Upper lobe of right lung (tissue), 1 donor: ENCODE data around the gene MAN2B2. TPM values are rescaled to one million over a fixed set of nuclear protein-coding genes. Genes with fewer than 3 reads are reported as not detected.

Source experiments
- ATAC-seq: fragments of 200-7000 bp; cut with Tn5 transposase; one replicate; pipeline ENCODE4 v1.9.1; 2020; ENCODE audit warnings: mild to moderate bottlenecking, moderate library complexity
- DNase-seq: peaks from one replicate; pipeline ENCODE4 v3.0.0-alpha.2; 2020
- H3K27ac ChIP-seq: fragments of 200-600 bp; one replicate; pipeline ENCODE4 v1.8.0; 2022
- H3K27me3 ChIP-seq: fragments of 200-600 bp; one replicate; pipeline ENCODE4 v1.8.0; 2022; ENCODE audit warnings: mild to moderate bottlenecking
- H3K36me3 ChIP-seq: fragments of 200-600 bp; one replicate; pipeline ENCODE4 v1.8.0; 2022
- H3K4me1 ChIP-seq: fragments of 200-600 bp; one replicate; pipeline ENCODE4 v1.8.0; 2022
- H3K4me3 ChIP-seq: fragments of 200-600 bp; one replicate; pipeline ENCODE4 v1.8.0; 2022; ENCODE audit warnings: mild to moderate bottlenecking
- H3K9me3 ChIP-seq: fragments of 200-600 bp; one replicate; pipeline ENCODE4 v1.8.0; 2022
- intact Hi-C: fragments of 100-400 bp; cut with DNase I; formaldehyde crosslinking; loops from one replicate; pipeline ENCODE4 v1.11.0; 2022
- total RNA-seq: library from RNA; stranded (reverse); fragmentation: NEBNext Ultra II Directional; extraction: Animal tissue kit (Norgen Biotek cat#: 25700); gene quantifications from one replicate; pipeline ENCODE4 v1.2.1, GENCODE V29; 2021
- TF ChIP-seq, protein P1 (sequence below): fragments of 200-600 bp; IDR thresholded peaks from one replicate; pipeline ENCODE4 v1.8.0; 2022; ENCODE audit warnings: antibody characterized with exemption
- donor health status: DM: no; HTN: yes; CAD: no; lungs with severe emphysema.

MAN2B2 gene
- total RNA-seq, 1 donor from 2014 or later, result 39.6 TPM

- intact Hi-C loops, result no loop called here
- no peak overlapping the region for H3K27ac ChIP-seq
- no peak for ATAC-seq
These were observed 24.9 kb upstream of the MAN2B2 start for GRCh38 chr4:6549890-6550620.

GRCh38 chr4:6550821-6551220 lies 24.2 kb upstream of the MAN2B2 start:
- Histone ChIP-seq H3K36me3 (no peaks in the 10 kb centered on the region), H3K27me3 (peaks cover 2% of the 10 kb centered on the region), H3K4me1 (no peaks in the 10 kb centered on the region), H3K4me3 (no peak overlapping the region), H3K9me3 (no peaks in the 10 kb centered on the region), H3K27ac (no peak overlapping the region)
- DNase-seq, result no peak
- TF ChIP-seq, protein P1, sequence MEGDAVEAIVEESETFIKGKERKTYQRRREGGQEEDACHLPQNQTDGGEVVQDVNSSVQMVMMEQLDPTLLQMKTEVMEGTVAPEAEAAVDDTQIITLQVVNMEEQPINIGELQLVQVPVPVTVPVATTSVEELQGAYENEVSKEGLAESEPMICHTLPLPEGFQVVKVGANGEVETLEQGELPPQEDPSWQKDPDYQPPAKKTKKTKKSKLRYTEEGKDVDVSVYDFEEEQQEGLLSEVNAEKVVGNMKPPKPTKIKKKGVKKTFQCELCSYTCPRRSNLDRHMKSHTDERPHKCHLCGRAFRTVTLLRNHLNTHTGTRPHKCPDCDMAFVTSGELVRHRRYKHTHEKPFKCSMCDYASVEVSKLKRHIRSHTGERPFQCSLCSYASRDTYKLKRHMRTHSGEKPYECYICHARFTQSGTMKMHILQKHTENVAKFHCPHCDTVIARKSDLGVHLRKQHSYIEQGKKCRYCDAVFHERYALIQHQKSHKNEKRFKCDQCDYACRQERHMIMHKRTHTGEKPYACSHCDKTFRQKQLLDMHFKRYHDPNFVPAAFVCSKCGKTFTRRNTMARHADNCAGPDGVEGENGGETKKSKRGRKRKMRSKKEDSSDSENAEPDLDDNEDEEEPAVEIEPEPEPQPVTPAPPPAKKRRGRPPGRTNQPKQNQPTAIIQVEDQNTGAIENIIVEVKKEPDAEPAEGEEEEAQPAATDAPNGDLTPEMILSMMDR, result no peak
- intact Hi-C loops, result no loop called here
- ATAC-seq, result no peak

More at GRCh38 chr4:6549890-6550620, 24.9 kb upstream of the MAN2B2 start:
- no peak for DNase-seq
- no peaks in the 10 kb centered on the region for H3K36me3 ChIP-seq
- H3K4me3 ChIP-seq, result no peak overlapping the region
- no peaks in the 10 kb centered on the region for H3K4me1 ChIP-seq
- no peaks in the 10 kb centered on the region for H3K27me3 ChIP-seq
- no peaks in the 10 kb centered on the region for H3K9me3 ChIP-seq
- TF ChIP-seq, protein P1, result no peak

DNA sequence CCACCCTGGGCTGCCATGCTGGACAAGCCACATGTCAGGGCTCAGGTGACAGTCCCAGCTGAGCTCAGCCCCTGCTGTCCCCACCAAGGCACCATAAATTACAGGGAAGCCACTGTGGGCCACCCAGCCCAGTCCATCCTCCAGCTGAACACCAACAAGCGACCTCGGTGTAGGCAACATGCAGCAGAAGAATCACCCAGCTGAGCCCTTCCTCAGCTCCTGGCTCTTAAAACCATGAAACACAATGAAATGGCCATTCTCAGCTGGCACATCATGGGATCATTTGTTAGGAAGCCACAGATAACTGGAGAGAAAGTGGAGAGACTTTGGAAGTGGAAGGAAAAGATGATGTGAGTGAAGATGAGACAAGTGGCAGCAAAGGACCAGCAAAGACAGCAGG lies 23.3 kb upstream of the MAN2B2 start:
- H3K4me1 ChIP-seq, result no peaks in the 10 kb centered on the region
- no peak overlapping the region for H3K4me3 ChIP-seq
- H3K36me3 ChIP-seq, result no peaks in the 10 kb centered on the region
- no peak for ATAC-seq
- TF ChIP-seq, protein P1, result no peak
- intact Hi-C loops, result no loop called here
- no peak for DNase-seq
- peaks cover 10% of the 10 kb centered on the region for H3K27me3 ChIP-seq
- H3K9me3 ChIP-seq, result no peaks in the 10 kb centered on the region
- H3K27ac ChIP-seq, result no peak overlapping the region

- H3K36me3 ChIP-seq, result no peaks in the 10 kb centered on the region
- TF ChIP-seq, protein P1, result no peak
- intact Hi-C loops, result no loop called here
- no peaks in the 10 kb centered on the region for H3K9me3 ChIP-seq
- no peak for DNase-seq
- no peak for ATAC-seq
- H3K27ac ChIP-seq, result no peak overlapping the region
- H3K4me1 ChIP-seq, result no peaks in the 10 kb centered on the region
- no peak overlapping the region for H3K4me3 ChIP-seq
- peaks cover 30% of the 10 kb centered on the region for H3K27me3 ChIP-seq
These were observed 19.5 kb upstream of the MAN2B2 start for GRCh38 chr4:6555519-6555918.

DNA sequence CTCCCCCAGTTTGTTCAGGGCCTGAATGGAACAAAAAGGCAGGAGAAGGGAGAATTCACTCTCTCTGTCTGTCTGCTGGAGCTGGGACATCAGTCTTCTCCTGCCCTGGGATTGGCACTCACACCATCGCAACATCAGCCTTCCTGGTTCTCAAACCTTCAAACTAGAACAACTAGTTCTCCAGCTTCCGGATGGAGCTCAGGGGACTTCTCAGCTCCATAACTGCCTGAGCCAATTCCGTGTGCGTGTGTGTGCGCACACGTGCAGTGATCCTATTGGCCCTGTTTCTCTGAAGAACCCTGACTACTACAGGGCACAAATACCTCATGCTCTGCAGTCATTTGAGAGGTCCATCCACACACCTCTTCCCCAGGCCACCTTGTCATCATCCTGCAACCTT lies 18.7 kb upstream of the MAN2B2 start:
- Histone ChIP-seq H3K27ac (no peak overlapping the region), H3K4me3 (no peak overlapping the region), H3K4me1 (no peaks in the 10 kb centered on the region), H3K36me3 (no peaks in the 10 kb centered on the region), H3K27me3 (peaks cover 36% of the 10 kb centered on the region), H3K9me3 (no peaks in the 10 kb centered on the region)
- ATAC-seq, result no peak
- TF ChIP-seq, protein P1, result no peak
- intact Hi-C loops, result no loop called here
- DNase-seq, result no peak
